Measurements from ENCODE around the gene PLEKHG5.

Gene PLEKHG5

GRCh38 chr1:6475381-6476133 lies 15.9 kb downstream of the PLEKHG5 start:
- DNase-seq (ENCODE audit: low read depth) = no peak

- no peak for DNase-seq (ENCODE audit: low read depth)
Measured at GRCh38 chr1:6474815-6475282, 16.6 kb downstream of the PLEKHG5 start.

GRCh38 chr1:6473974-6474814 lies 17.3 kb downstream of the PLEKHG5 start:
- DNase-seq (ENCODE audit: low read depth) = no peak

GRCh38 chr1:6473156-6473555 lies 18.3 kb downstream of the PLEKHG5 start:
- DNase-seq (ENCODE audit: low read depth) = no peak

- DNase-seq (ENCODE audit: low read depth) = no peak
Measured at GRCh38 chr1:6472391-6472790, 19.1 kb downstream of the PLEKHG5 start.

DNA sequence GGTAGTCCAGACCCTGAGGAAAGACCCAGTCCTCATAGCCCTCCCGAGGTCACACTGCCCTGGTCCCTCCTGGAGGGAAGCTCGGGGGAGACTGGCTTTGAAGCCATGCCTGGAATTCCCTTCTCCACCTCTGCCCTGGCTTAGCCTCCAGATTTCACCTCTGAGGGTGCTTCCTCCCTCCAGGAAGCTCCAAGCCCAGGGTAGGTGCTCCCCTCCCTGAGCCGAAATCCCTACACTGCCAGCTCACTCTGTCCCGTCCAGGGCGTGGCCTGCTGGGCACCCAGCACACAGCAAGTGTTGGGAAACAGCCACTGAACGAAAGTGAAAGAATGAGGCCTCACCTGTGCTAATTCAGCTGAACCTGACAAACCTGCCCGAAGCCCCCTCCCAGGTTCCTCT lies 19.5 kb downstream of the PLEKHG5 start:
- DNase-seq (ENCODE audit: low read depth) = no peak

- DNase-seq (ENCODE audit: low read depth) = no peak
Measured at GRCh38 chr1:6471086-6471969, 20.1 kb downstream of the PLEKHG5 start.

- no peak for DNase-seq (ENCODE audit: low read depth)
Measured at GRCh38 chr1:6470132-6471085, 21.1 kb downstream of the PLEKHG5 start.

GRCh38 chr1:6468729-6469461 lies 22.6 kb downstream of the PLEKHG5 start:
- no peak for DNase-seq (ENCODE audit: low read depth)

DNA sequence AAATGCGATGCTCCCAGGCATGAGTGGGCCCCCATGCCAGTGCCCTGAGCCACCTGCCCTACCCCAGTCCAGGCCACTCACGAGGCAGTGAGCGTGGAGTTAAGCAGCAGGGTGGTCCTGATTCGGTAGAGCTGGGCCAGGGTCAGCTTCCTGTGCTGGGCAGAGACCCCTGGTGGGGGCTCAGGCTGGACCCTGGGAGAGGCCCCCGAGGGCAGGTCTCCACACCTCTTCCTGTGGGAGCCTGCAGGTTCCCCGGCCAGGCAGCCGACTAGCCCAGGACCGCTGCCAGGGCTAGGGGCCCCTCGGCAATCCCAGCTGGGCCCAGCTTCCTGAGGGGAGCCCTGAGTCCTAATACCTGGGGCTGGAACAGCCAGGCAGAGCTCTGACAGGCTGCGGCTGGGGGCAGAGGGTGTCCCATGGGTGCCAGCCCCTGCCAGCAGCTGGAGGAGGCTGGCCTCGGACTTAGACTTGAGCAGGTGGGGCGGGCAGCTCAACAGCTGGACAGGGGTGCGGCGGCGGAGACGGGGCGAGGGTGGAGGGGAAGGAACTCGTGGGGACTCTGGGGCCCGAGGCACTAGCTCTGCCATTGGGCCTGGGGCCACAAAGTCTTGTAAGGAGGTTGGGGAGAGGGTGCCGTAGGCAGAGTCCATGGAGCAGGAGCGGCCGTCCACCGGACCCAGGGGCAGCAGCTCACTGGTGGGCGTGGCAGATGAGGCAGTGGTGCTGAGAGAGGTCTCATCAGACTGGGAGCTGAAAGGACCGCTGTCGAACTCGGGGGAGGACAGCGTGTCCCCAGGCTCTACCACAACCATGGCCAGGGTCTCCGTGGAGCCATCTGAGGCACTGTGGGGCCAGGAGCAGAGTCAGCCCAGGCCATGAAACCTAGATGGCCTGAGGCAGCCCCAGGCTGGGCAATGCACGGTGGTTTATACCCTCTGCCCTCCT lies 23.5 kb downstream of the PLEKHG5 start:
- no peak for DNase-seq (ENCODE audit: low read depth)

- DNase-seq (ENCODE audit: low read depth) = no peak
Measured at GRCh38 chr1:6467224-6467623, 24.2 kb downstream of the PLEKHG5 start.

GRCh38 chr1:6466751-6467150 lies 24.7 kb downstream of the PLEKHG5 start:
- DNase-seq (ENCODE audit: low read depth) = no peak

DNA sequence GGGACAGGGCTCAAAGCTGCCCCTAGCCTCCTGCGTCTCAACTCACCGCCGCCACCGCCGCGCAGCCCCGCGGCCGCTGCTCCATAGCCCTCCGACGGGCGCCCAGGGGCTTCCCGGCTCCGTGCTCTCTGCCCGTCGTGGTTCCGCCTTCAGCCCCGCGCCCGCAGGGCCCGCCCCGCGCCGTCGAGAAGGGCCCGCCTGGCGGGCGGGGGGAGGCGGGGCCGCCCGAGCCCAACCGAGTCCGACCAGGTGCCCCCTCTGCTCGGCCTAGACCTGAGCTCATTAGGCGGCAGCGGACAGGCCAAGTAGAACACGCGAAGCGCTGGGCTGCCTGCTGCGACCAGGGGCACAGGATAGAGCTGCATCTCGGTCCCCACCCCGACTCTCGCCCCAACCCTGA lies 25.4 kb downstream of the PLEKHG5 start, which contains the start of gene TNFRSF25:
TSS of gene TNFRSF25 (minus strand) at position 151 of the 400 bp plus-strand sequence. CDS start at position 85, 66 bp downstream.
- no peak for DNase-seq (ENCODE audit: low read depth)

GRCh38 chr1:6465461-6466005 lies 25.9 kb downstream of the PLEKHG5 start:
- DNase-seq (ENCODE audit: low read depth) = no peak

- no peak for DNase-seq (ENCODE audit: low read depth)
Measured at GRCh38 chr1:6464915-6465314, 26.6 kb downstream of the PLEKHG5 start.

GRCh38 chr1:6464514-6464836 lies 27.0 kb downstream of the PLEKHG5 start:
- DNase-seq (ENCODE audit: low read depth) = no peak

DNA sequence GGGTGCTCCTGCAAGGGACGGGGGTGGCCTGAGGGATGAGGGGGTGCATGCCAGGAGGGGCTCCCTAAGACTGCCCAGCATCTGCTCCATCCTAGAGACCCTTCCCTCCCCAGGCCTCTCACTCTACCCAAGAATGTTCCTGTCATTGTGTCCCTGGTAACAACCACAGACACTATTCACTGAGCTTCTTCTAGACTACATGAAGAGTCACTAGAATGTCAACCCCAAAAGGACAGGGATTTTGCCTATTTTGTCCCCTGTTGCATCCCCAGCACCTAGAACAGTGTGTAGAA lies 28.4 kb downstream of the PLEKHG5 start:
- DNase-seq (ENCODE audit: low read depth) = no peak

GRCh38 chr1:6462412-6463119 lies 28.9 kb downstream of the PLEKHG5 start:
- no peak for DNase-seq (ENCODE audit: low read depth)
